PC-9 (cell line): ENCODE measurements around the gene LCAT. TPM values are rescaled to one million over a fixed set of nuclear protein-coding genes. Genes with fewer than 3 reads are reported as not detected.

Experiments
- BruUV-seq: library from RNA; stranded (reverse); fragments of 400-500 nt; replicated peaks from 2 replicates; lab custom pipeline; 2021; lab: Mats Ljungman, UMichigan
- CTCF ChIA-PET: fragments of 300-600 bp; sonication (Branson Sonifier 250); formaldehyde crosslinking; loops from one replicate; lab custom pipeline; 2022; ENCODE audit warnings: antibody characterized with exemption; lab: Charles Lee
- POLR2A ChIA-PET: fragments of 300-600 bp; sonication (Branson Sonifier 250); formaldehyde crosslinking; loops from one replicate; lab custom pipeline; 2022; ENCODE audit warnings: antibody characterized with exemption; ENCODE audit not compliant: unreplicated experiment; lab: Charles Lee
- DNase-seq, 2 experiments: peaks; one replicate each; pipeline versions ENCODE4 v3.0.0 to v3.0.0-alpha.2; 2015 to 2022; ENCODE audit warnings: mixed read lengths in 1 of 2
- H2AFZ ChIP-seq: fragments of 200-600 bp; sonication (generic); 2 replicates; pipeline ENCODE4 v1.8.1; 2017; ENCODE audit warnings: antibody characterized with exemption
- H3F3A ChIP-seq: fragments of 200-600 bp; sonication (generic); 2 replicates; pipeline ENCODE4 v1.8.1; 2017; ENCODE audit warnings: antibody characterized with exemption, mild to moderate bottlenecking, low read depth; ENCODE audit not compliant: insufficient read depth
- H3K27ac ChIP-seq: fragments of 200-600 bp; sonication (generic); 2 replicates; pipeline ENCODE4 v1.6.1; 2016; ENCODE audit warnings: mixed run types
- H3K27me3 ChIP-seq: fragments of 200-600 bp; sonication (generic); 2 replicates; pipeline ENCODE4 v1.6.1; 2016; ENCODE audit warnings: low read depth, mixed run types; ENCODE audit not compliant: insufficient read depth
- H3K36me3 ChIP-seq: fragments of 200-600 bp; sonication (generic); 2 replicates; pipeline ENCODE4 v1.6.1; 2016; ENCODE audit warnings: low read depth, mixed run types
- H3K4me1 ChIP-seq: fragments of 200-600 bp; sonication (generic); replicated peaks from 2 replicates; pipeline ENCODE4 v1.6.1; 2016; ENCODE audit warnings: mixed run types; ENCODE audit not compliant: insufficient read depth
- H3K4me2 ChIP-seq: fragments of 200-600 bp; sonication (generic); 2 replicates; pipeline ENCODE4 v1.6.1; 2017; ENCODE audit warnings: mixed run types
- H3K4me3 ChIP-seq: fragments of 200-600 bp; sonication (generic); 2 replicates; pipeline ENCODE4 v1.6.1; 2016; ENCODE audit warnings: mixed run types
- H3K79me2 ChIP-seq: fragments of 200-600 bp; sonication (generic); 2 replicates; pipeline ENCODE4 v1.6.1; 2017; ENCODE audit warnings: low read depth, mixed run types
- H3K9me2 ChIP-seq: fragments of 200-600 bp; sonication (generic); 2 replicates; pipeline ENCODE4 v1.8.1; 2017; ENCODE audit warnings: mild to moderate bottlenecking; ENCODE audit not compliant: insufficient read depth
- H3K9me3 ChIP-seq: fragments of 200-600 bp; sonication (generic); 2 replicates; pipeline ENCODE4 v1.8.1; 2016; ENCODE audit warnings: low read depth; ENCODE audit not compliant: insufficient read depth
- H4K20me1 ChIP-seq: fragments of 200-600 bp; sonication (generic); 2 replicates; pipeline ENCODE4 v1.8.1; 2017; ENCODE audit not compliant: insufficient read depth
- CTCF ChIP-seq: fragments of 200-600 bp; sonication (generic); conservative IDR thresholded peaks from 2 replicates; pipeline ENCODE4 v1.6.1; 2017; ENCODE audit warnings: mixed run types, antibody characterized with exemption, mild to moderate bottlenecking, moderate library complexity
- EZH2 ChIP-seq: fragments of 200-600 bp; sonication (generic); IDR thresholded peaks from 2 replicates; pipeline ENCODE4 v1.8.0; 2017; ENCODE audit warnings: antibody characterized with exemption, low read depth
- intact Hi-C: fragments of 100-400 bp; cut with micrococcal nuclease; formaldehyde crosslinking; loops from one replicate; pipeline ENCODE4 v1.10.0; 2022; ENCODE audit not compliant: unreplicated experiment
- total RNA-seq: library from RNA; stranded (reverse); gene quantifications from 2 replicates; pipeline ENCODE4 v1.2.3, GENCODE V29; 2021

LCAT gene
- total RNA-seq, 1 experiment from 2014 or later = 11.9 TPM

- Histone ChIP-seq H3K27me3 (no peaks in the 10 kb centered on the region), H3K27ac (no peak overlapping the region), H3K4me1 (peaks cover 13% of the 10 kb centered on the region), H3K36me3 (no peaks in the 10 kb centered on the region), H2AFZ (no peak overlapping the region), H3K9me3 (no peaks in the 10 kb centered on the region), H3K9me2 (no peaks in the 10 kb centered on the region), H3K4me2 (no peak overlapping the region), H3K4me3 (no peak overlapping the region), H4K20me1 (peaks cover 28% of the 10 kb centered on the region), H3K79me2 (peaks cover 57% of the 10 kb centered on the region), H3F3A (peaks cover 14% of the 10 kb centered on the region; the same call in 1 of the 2 replicates)
- ChIA-PET POLR2A (interaction anchor here (0.5 kb wide), 1 partner anchor 38 kb away, joined by 3 read pairs; no protein-coding TSS in a partner anchor), CTCF (no interaction called here)
- TF ChIP-seq CTCF (no peak), EZH2 (no peak)
- DNase-seq = no peak
- intact Hi-C loops = no loop called here
- BruUV-seq = no TSS peak
Observed at GRCh38 chr16:67897231-67897630, 46.7 kb downstream of the LCAT start.

DNA sequence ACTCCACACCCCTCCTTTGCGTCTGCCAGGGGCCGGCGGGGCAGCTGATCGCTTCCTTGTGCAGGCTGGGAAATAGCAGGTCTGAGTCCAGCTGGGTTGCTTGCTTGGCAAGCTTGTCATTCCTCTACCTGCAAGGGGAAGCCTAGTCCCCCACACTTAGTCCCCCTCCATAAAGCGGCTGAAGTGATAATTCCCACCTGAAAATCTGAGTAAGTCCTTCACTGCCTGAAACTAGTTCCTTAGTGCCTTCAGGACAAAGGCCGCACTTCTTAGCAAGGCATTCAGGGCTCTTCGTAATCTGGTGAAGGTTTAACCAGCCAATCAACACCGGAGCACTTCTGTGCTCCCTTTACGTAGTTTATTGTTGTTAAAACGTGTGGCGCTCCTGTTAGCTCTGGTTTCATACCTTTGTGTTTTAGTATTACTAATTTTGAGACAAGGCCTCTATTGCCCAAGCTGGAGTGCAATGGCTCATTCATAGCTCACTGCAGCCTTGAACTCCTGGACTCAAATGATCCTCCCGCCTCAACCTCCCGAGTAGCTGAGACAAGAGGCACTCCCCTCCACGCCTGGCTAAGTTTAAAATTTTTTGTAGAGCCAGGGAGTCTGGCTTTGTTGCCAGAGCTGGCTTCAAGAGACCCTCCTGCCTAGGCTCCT, 50.0 kb downstream of the LCAT start:
- TSS peak; percentile 41 for BruUV-seq
- no peaks in the 10 kb centered on the region for H3K36me3 ChIP-seq
- intact Hi-C loops = loop anchor here (5.0 kb wide), 1 partner anchor 33 kb away; no protein-coding TSS in a partner anchor
- H2AFZ ChIP-seq = peak overlapping the region; percentile 86
- no peaks in the 10 kb centered on the region for H3K9me3 ChIP-seq
- POLR2A ChIA-PET = no interaction called here
- TF ChIP-seq EZH2 = no peak
- TF ChIP-seq CTCF = no peak
- CTCF ChIA-PET = interaction anchor here (0.6 kb wide), 1 partner anchor 77 kb away, joined by 11 read pairs; no protein-coding TSS in a partner anchor
- no peak for DNase-seq
- peaks cover 19% of the 10 kb centered on the region for H4K20me1 ChIP-seq
- H3K4me2 ChIP-seq = peak overlapping the region; percentile 89
- H3K4me1 ChIP-seq = peaks cover 14% of the 10 kb centered on the region
- H3K9me2 ChIP-seq = no peaks in the 10 kb centered on the region
- peaks cover 20% of the 10 kb centered on the region; the same call in 1 of the 2 replicates for H3F3A ChIP-seq
- H3K27me3 ChIP-seq = no peaks in the 10 kb centered on the region
- H3K4me3 ChIP-seq = peak overlapping the region; percentile 98
- H3K79me2 ChIP-seq = peaks cover 52% of the 10 kb centered on the region
- peak overlapping the region; percentile 31 for H3K27ac ChIP-seq

GRCh38 chr16:67892899-67893742, 50.8 kb downstream of the LCAT start, which contains the start of gene PSKH1:
Gene PSKH1 (plus strand): TSS chr16:67893254. CDS start chr16:67908750, 15,496 bp downstream.
- H3K27me3 ChIP-seq = no peaks in the 10 kb centered on the region
- H4K20me1 ChIP-seq = peaks cover 13% of the 10 kb centered on the region
- no peak for TF ChIP-seq CTCF
- no peak for TF ChIP-seq EZH2
- DNase-seq = peak; percentile 88 to 91
- peak within 1 kb of the TSS; percentile 86 for H2AFZ ChIP-seq
- H3K4me1 ChIP-seq = peaks cover 14% of the 10 kb centered on the region
- H3K4me2 ChIP-seq = peak within 1 kb of the TSS; percentile 89
- BruUV-seq = no TSS peak
- ChIA-PET CTCF (interaction anchor here (0.6 kb wide), 2 partner anchors 9 to 77 kb away, joined by 4 to 11 read pairs; no protein-coding TSS in a partner anchor), POLR2A (interaction anchor here (0.6 kb wide), 1 partner anchor 15 kb away, joined by 20 read pairs; no protein-coding TSS in a partner anchor)
- peaks cover 49% of the 10 kb centered on the region for H3K79me2 ChIP-seq
- intact Hi-C loops = loop anchor here (5.0 kb wide), 1 partner anchor 34 kb away; no protein-coding TSS in a partner anchor
- peak within 1 kb of the TSS; percentile 31 for H3K27ac ChIP-seq
- H3K9me3 ChIP-seq = no peaks in the 10 kb centered on the region
- peaks cover 20% of the 10 kb centered on the region; the same call in 1 of the 2 replicates for H3F3A ChIP-seq
- no peaks in the 10 kb centered on the region for H3K36me3 ChIP-seq
- no peaks in the 10 kb centered on the region for H3K9me2 ChIP-seq
- H3K4me3 ChIP-seq = peak within 1 kb of the TSS; percentile 98
